GM19035 (cell line): ENCODE results near the gene DPM2.

Experiments
- ATAC-seq: cut with Tn5 transposase; IDR thresholded peaks from one replicate; pipeline ENCODE4 v1.9.1; 2021; ENCODE audit not compliant: unreplicated experiment

DPM2 gene

GRCh38 chr9:127973169-127974000, 35.7 kb upstream of the DPM2 start:
- ATAC-seq, result no peak

- ATAC-seq, result no peak
These were observed 34.7 kb upstream of the DPM2 start for GRCh38 chr9:127972236-127972871.

- ATAC-seq, result no peak
These were observed 33.9 kb upstream of the DPM2 start for GRCh38 chr9:127971357-127972235.

GRCh38 chr9:127970401-127971313, 33.0 kb upstream of the DPM2 start:
- ATAC-seq, result peak; percentile 78

GRCh38 chr9:127968700-127969383, 31.2 kb upstream of the DPM2 start:
- no peak for ATAC-seq

- ATAC-seq, result no peak
These were observed 30.4 kb upstream of the DPM2 start for GRCh38 chr9:127968042-127968441.

- ATAC-seq, result no peak
These were observed 29.6 kb upstream of the DPM2 start for GRCh38 chr9:127967151-127967809.

GRCh38 chr9:127966416-127967150, 28.9 kb upstream of the DPM2 start:
- no peak for ATAC-seq

- no peak for ATAC-seq
These were observed 28.3 kb upstream of the DPM2 start for GRCh38 chr9:127965953-127966352.

GRCh38 chr9:127963359-127964064, 25.9 kb upstream of the DPM2 start:
- ATAC-seq, result no peak

- ATAC-seq, result no peak
These were observed 25.3 kb upstream of the DPM2 start for GRCh38 chr9:127963041-127963358.

- no peak for ATAC-seq
These were observed 24.6 kb upstream of the DPM2 start for GRCh38 chr9:127962278-127962677.

- ATAC-seq, result no peak
These were observed 24.0 kb upstream of the DPM2 start for GRCh38 chr9:127961613-127962155.

- no peak for ATAC-seq
These were observed 23.5 kb upstream of the DPM2 start for GRCh38 chr9:127961155-127961490.

- no peak for ATAC-seq
These were observed 22.9 kb upstream of the DPM2 start for GRCh38 chr9:127960410-127961154.

GRCh38 chr9:127959841-127960409, 22.3 kb upstream of the DPM2 start:
- no peak for ATAC-seq

- no peak for ATAC-seq
These were observed 21.7 kb upstream of the DPM2 start for GRCh38 chr9:127959398-127959797.
